ENCODE measurements around the gene PRDM5. TPM values are rescaled to one million over a fixed set of nuclear protein-coding genes. Genes with fewer than 3 reads are reported as not detected.
"Not testable (repeated sequence)": the region's sequence is repeated elsewhere in the genome, so short reads cannot be mapped to it uniquely, and the experiment has no call there.

PRDM5 gene
- total RNA-seq, 1 donor = 30.7 TPM

DNA sequence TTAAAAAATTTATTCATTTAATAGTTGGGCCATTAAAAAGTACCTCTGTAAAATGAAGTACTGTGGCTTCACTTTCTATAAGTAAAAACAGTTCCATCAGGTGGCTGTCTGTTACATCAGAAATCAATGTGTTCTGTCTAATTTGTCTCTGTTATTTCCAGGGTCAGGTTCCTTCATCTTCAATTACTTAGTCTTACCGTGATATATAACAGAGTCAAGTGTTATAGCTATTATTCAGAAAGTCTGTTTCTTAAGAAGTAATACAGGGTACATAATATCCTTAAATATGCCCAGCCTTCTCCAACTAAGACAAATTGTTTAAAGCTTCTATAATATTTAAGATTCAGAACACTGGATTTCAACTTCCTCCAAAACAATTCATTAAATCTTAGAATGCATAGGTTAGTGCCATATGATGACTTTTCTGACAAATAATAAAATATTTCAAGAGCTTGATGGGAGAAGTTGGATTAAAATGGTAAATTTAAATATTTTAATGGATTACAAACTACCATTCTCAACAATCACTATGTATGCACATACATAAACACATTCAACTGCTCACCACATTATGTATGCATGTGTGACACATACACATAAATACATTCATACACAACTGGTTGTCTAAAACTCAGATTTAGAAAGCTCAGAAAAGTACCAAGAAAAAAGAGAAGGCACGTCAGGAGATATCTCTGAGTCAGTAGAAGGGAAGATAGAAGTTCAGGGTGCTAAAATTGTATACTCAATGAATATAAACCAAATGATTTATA lies 268.5 kb downstream of the PRDM5 start:
- DNase-seq (ENCODE audit: low read depth) = no peak
- TF ChIP-seq, protein P1, sequence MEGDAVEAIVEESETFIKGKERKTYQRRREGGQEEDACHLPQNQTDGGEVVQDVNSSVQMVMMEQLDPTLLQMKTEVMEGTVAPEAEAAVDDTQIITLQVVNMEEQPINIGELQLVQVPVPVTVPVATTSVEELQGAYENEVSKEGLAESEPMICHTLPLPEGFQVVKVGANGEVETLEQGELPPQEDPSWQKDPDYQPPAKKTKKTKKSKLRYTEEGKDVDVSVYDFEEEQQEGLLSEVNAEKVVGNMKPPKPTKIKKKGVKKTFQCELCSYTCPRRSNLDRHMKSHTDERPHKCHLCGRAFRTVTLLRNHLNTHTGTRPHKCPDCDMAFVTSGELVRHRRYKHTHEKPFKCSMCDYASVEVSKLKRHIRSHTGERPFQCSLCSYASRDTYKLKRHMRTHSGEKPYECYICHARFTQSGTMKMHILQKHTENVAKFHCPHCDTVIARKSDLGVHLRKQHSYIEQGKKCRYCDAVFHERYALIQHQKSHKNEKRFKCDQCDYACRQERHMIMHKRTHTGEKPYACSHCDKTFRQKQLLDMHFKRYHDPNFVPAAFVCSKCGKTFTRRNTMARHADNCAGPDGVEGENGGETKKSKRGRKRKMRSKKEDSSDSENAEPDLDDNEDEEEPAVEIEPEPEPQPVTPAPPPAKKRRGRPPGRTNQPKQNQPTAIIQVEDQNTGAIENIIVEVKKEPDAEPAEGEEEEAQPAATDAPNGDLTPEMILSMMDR (IDR thresholded peaks at IDR 0.05; ENCODE audit: insufficient read depth, low read depth, low read length) = no peak
- H3K4me3 ChIP-seq (ENCODE audit: low read depth, low read length) = no peak overlapping the region

DNA sequence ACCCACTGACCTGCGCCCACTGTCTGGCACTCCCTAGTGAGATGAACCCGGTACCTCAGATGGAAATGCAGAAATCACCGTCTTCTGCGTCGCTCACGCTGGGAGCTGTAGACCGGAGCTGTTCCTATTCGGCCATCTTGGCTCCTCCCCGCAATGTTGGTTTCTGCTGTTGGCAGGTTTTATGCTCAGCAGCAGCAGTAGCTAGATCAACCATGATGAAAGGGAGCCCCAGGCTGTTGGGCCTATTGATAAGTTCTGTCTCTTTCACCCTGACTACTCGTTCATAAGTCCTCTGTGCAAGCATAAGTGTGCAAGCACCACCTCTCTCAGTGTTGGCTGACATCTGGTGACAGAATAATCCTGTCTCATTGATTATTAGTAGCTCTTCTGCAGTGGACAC lies 274.2 kb downstream of the PRDM5 start:
- not testable (repeated sequence) for H3K4me3 ChIP-seq (ENCODE audit: low read depth, low read length); DNase-seq (ENCODE audit: low read depth)

Small RNAs within 50 kb of the gene (small RNA-seq; reads per million reads assigned to genes)
- gene RNU6-550P = not detected

Other genes with a start within 250 kb of the PRDM5 start
- 0.32 and 0.86 TPM in 2 replicates for gene NDNF, start 149.8 kb upstream of the PRDM5 start, total RNA-seq
- gene TNIP3, start 241.6 kb upstream of the PRDM5 start, total RNA-seq = 0.32 and 0.43 TPM in 2 replicates

Data from fibroblast of villous mesenchyme (primary cell).